ENCODE results near the gene MYO9B.
"Not testable (repeated sequence)": the region's sequence is repeated elsewhere in the genome, so short reads cannot be mapped to it uniquely, and the experiment has no call there.

Gene MYO9B

DNA sequence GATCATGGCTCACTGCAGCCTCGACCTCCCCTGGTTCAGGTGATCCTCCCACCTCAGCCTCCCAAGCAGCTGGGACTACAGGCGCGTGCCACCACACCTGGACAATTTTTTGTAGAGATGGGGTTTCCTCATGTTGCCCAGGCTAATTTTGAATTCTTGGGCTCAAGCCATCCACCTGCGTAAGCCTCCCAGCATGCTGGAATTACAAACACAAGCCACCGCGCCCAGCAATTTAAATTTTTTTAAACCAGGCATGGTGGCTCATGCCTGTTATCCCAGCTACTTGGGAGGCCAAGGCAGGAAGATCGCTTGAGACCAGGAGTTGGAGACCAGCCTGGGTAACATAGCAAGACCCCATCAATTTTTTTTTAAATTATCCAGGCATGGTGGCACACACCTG, 79.7 kb downstream of the MYO9B start:
- H3K9me3 ChIP-seq (ENCODE audit: control insufficient read depth in 5 of 5, low read length in 5 of 5), result no peaks in the 10 kb centered on the region
- H3K27ac ChIP-seq (ENCODE audit: low read depth, low read length), result no peak overlapping the region
- H3K36me3 ChIP-seq (ENCODE audit: control insufficient read depth in 5 of 5, insufficient read depth in 5 of 5, low read length in 5 of 5), result peaks cover 2 to 85% (median 67%) of the 10 kb centered on the region in 5 donors
- no peak overlapping the region for H3K4me3 ChIP-seq (ENCODE audit: low read depth in 1 of 5, low read length in 5 of 5)
- H3K4me1 ChIP-seq (ENCODE audit: control insufficient read depth in 5 of 5, insufficient read depth in 5 of 5, low read length in 5 of 5), result no peaks in the 10 kb centered on the region
- no peak overlapping the region for H3K9ac ChIP-seq (ENCODE audit: low read length in 5 of 5)
- no peaks in the 10 kb centered on the region for H3K27me3 ChIP-seq (ENCODE audit: control insufficient read depth in 5 of 5, insufficient read depth in 4 of 5, low read length in 5 of 5)

DNA sequence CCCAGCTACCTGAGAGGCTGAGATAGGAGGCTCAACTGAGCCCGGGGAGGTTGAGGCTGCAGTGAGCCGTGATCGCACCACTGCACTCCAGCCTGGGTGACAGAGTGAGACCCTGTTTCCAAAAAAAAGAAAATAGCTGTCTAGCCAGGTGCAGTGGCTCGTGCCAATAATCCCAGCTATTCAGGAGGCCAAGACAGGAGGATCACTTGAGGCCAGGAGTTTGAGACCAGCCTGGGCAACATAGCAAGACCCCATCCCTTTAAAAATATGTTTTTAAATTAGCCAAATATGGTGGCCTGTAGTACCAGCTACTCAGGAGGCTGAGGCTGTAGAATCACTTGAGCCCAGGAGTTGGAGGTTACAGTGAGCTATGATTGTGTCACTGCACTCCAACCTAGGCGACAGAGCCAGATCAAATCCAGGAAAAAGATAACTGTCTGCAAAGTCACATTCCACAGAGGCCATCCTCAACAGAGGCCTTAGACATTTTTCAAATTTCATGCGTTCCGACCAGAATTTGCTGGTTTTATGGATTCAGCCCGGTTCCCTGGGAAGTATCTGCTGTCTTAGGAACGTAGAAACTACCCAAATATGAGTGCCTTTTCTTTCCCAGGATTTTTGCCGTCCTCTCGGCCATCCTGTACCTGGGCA, 80.8 kb downstream of the MYO9B start:
- H3K4me1 ChIP-seq (ENCODE audit: control insufficient read depth in 5 of 5, insufficient read depth in 5 of 5, low read length in 5 of 5), result no peaks in the 10 kb centered on the region
- no peak overlapping the region for H3K4me3 ChIP-seq (ENCODE audit: low read depth in 1 of 5, low read length in 5 of 5)
- no peaks in the 10 kb centered on the region for H3K27me3 ChIP-seq (ENCODE audit: control insufficient read depth in 5 of 5, insufficient read depth in 4 of 5, low read length in 5 of 5)
- H3K9me3 ChIP-seq (ENCODE audit: control insufficient read depth in 5 of 5, low read length in 5 of 5), result no peaks in the 10 kb centered on the region
- H3K36me3 ChIP-seq (ENCODE audit: control insufficient read depth in 5 of 5, insufficient read depth in 5 of 5, low read length in 5 of 5), result peaks cover 2 to 87% (median 70%) of the 10 kb centered on the region in 5 donors
- H3K27ac ChIP-seq (ENCODE audit: low read depth, low read length), result no peak overlapping the region
- H3K9ac ChIP-seq (ENCODE audit: low read length in 5 of 5), result no peak overlapping the region

GRCh38 chr19:17156947-17157302, 81.3 kb downstream of the MYO9B start:
- H3K9ac ChIP-seq (ENCODE audit: low read length in 5 of 5), result no peak overlapping the region
- peaks cover 2 to 87% (median 70%) of the 10 kb centered on the region in 5 donors for H3K36me3 ChIP-seq (ENCODE audit: control insufficient read depth in 5 of 5, insufficient read depth in 5 of 5, low read length in 5 of 5)
- H3K4me3 ChIP-seq (ENCODE audit: low read depth in 1 of 5, low read length in 5 of 5), result no peak overlapping the region
- H3K27ac ChIP-seq (ENCODE audit: low read depth, low read length), result no peak overlapping the region
- H3K4me1 ChIP-seq (ENCODE audit: control insufficient read depth in 5 of 5, insufficient read depth in 5 of 5, low read length in 5 of 5), result no peaks in the 10 kb centered on the region
- no peaks in the 10 kb centered on the region for H3K9me3 ChIP-seq (ENCODE audit: control insufficient read depth in 5 of 5, low read length in 5 of 5)
- H3K27me3 ChIP-seq (ENCODE audit: control insufficient read depth in 5 of 5, insufficient read depth in 4 of 5, low read length in 5 of 5), result no peaks in the 10 kb centered on the region

DNA sequence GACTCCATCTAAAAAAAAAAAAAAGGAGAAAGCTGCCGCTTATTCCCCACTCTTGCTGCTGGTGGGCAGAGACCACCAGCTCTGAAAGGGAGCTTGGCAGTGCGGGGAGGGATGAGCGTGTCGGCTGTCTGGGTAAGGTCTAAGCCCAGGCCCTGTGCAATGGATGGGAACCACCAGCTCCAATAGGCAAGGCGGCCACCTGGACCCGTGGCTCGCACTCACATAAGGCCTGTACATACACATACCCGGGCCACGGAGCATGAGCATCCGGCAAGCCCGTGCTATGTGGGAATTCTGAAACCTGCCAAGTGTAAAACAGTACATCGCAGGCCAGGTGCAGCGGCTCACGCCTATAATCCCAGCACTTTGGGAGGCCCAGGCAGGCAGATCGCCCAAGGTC, 83.0 kb downstream of the MYO9B start:
- Histone ChIP-seq H3K4me1 (ENCODE audit: control insufficient read depth in 5 of 5, insufficient read depth in 5 of 5, low read length in 5 of 5) (no peaks in the 10 kb centered on the region), H3K4me3 (ENCODE audit: low read depth in 1 of 5, low read length in 5 of 5) (no peak overlapping the region), H3K27ac (ENCODE audit: low read depth, low read length) (no peak overlapping the region), H3K9me3 (ENCODE audit: control insufficient read depth in 5 of 5, low read length in 5 of 5) (no peaks in the 10 kb centered on the region), H3K9ac (ENCODE audit: low read length in 5 of 5) (no peak overlapping the region), H3K27me3 (ENCODE audit: control insufficient read depth in 5 of 5, insufficient read depth in 4 of 5, low read length in 5 of 5) (no peaks in the 10 kb centered on the region), H3K36me3 (ENCODE audit: control insufficient read depth in 5 of 5, insufficient read depth in 5 of 5, low read length in 5 of 5) (peaks cover 8 to 90% (median 78%) of the 10 kb centered on the region in 5 donors)

DNA sequence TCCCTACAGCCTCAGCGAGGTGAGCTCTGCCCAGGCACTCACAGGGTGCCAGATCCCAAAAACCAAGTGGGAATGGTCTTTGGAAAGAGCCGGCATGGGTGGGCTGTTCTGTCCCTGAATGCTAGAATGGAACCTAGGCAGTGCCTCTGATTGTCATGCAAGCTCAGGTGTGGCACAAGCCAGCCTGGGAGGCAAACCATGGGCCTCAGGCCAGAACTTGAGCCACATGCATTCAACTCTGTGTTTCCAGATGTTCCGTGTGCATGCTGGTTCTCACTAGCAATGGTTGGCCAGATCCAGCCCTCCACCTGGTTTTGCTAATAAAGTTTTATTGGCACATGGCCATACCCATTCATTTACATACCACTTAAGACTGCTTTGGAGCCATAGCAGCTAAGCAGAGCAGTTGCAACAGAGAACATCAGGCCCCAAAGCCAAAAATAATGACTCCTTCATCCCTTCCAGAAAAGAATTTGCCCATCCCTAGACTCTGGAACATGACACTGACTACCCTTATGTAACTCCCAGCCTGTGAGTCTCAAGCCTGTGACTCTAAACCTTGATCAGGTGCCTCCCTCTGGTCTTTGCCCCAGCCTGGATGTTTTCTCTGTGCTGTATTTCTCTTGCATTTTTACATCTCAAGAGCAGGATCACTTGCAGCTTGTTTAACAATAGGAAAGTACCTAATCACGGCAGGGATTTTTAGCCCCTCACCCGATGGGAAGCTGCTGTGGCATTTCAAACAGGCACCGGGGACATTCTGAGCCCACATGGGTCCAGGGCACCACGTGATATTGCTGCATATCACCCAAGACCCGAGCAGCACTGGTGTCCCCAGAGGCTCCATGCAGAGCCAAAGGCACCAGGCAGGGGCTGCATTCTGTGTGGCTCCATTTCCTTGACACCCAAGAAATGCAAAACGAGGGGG, 84.2 kb downstream of the MYO9B start:
- no peak overlapping the region for H3K27ac ChIP-seq (ENCODE audit: low read depth, low read length)
- peaks cover 9 to 90% (median 76%) of the 10 kb centered on the region in 5 donors for H3K36me3 ChIP-seq (ENCODE audit: control insufficient read depth in 5 of 5, insufficient read depth in 5 of 5, low read length in 5 of 5)
- H3K9me3 ChIP-seq (ENCODE audit: control insufficient read depth in 5 of 5, low read length in 5 of 5), result no peaks in the 10 kb centered on the region
- no peaks in the 10 kb centered on the region for H3K27me3 ChIP-seq (ENCODE audit: control insufficient read depth in 5 of 5, insufficient read depth in 4 of 5, low read length in 5 of 5)
- no peak overlapping the region for H3K9ac ChIP-seq (ENCODE audit: low read length in 5 of 5)
- H3K4me1 ChIP-seq (ENCODE audit: control insufficient read depth in 5 of 5, insufficient read depth in 5 of 5, low read length in 5 of 5), result no peaks in the 10 kb centered on the region
- H3K4me3 ChIP-seq (ENCODE audit: low read depth in 1 of 5, low read length in 5 of 5), result no peak overlapping the region

GRCh38 chr19:17160908-17161307, 85.3 kb downstream of the MYO9B start:
- H3K27ac ChIP-seq (ENCODE audit: low read depth, low read length), result no peak overlapping the region
- H3K9ac ChIP-seq (ENCODE audit: low read length in 5 of 5), result no peak overlapping the region
- H3K27me3 ChIP-seq (ENCODE audit: control insufficient read depth in 5 of 5, insufficient read depth in 4 of 5, low read length in 5 of 5), result no peaks in the 10 kb centered on the region
- no peaks in the 10 kb centered on the region for H3K9me3 ChIP-seq (ENCODE audit: control insufficient read depth in 5 of 5, low read length in 5 of 5)
- peaks cover 9 to 90% (median 76%) of the 10 kb centered on the region in 5 donors for H3K36me3 ChIP-seq (ENCODE audit: control insufficient read depth in 5 of 5, insufficient read depth in 5 of 5, low read length in 5 of 5)
- no peak overlapping the region for H3K4me3 ChIP-seq (ENCODE audit: low read depth in 1 of 5, low read length in 5 of 5)
- no peaks in the 10 kb centered on the region for H3K4me1 ChIP-seq (ENCODE audit: control insufficient read depth in 5 of 5, insufficient read depth in 5 of 5, low read length in 5 of 5)

- H3K4me1 ChIP-seq (ENCODE audit: control insufficient read depth in 5 of 5, insufficient read depth in 5 of 5, low read length in 5 of 5); H3K9ac ChIP-seq (ENCODE audit: low read length in 5 of 5); H3K4me3 ChIP-seq (ENCODE audit: low read depth in 1 of 5, low read length in 5 of 5); H3K27me3 ChIP-seq (ENCODE audit: control insufficient read depth in 5 of 5, insufficient read depth in 4 of 5, low read length in 5 of 5); H3K9me3 ChIP-seq (ENCODE audit: control insufficient read depth in 5 of 5, low read length in 5 of 5); H3K27ac ChIP-seq (ENCODE audit: low read depth, low read length): not testable (repeated sequence)
- H3K36me3 ChIP-seq (ENCODE audit: control insufficient read depth in 5 of 5, insufficient read depth in 5 of 5, low read length in 5 of 5), result peaks cover 14 to 88% (median 66%) of the 10 kb centered on the region in 5 donors
Measured at GRCh38 chr19:17162131-17162530, 86.6 kb downstream of the MYO9B start.

GRCh38 chr19:17162580-17162979, 87.0 kb downstream of the MYO9B start:
- H3K9ac ChIP-seq (ENCODE audit: low read length in 5 of 5), result no peak overlapping the region
- peaks cover 14 to 88% (median 63%) of the 10 kb centered on the region in 5 donors for H3K36me3 ChIP-seq (ENCODE audit: control insufficient read depth in 5 of 5, insufficient read depth in 5 of 5, low read length in 5 of 5)
- H3K27me3 ChIP-seq (ENCODE audit: control insufficient read depth in 5 of 5, insufficient read depth in 4 of 5, low read length in 5 of 5), result no peaks in the 10 kb centered on the region
- H3K9me3 ChIP-seq (ENCODE audit: control insufficient read depth in 5 of 5, low read length in 5 of 5), result no peaks in the 10 kb centered on the region
- H3K4me3 ChIP-seq (ENCODE audit: low read depth in 1 of 5, low read length in 5 of 5), result no peak overlapping the region
- H3K27ac ChIP-seq (ENCODE audit: low read depth, low read length), result no peak overlapping the region
- no peaks in the 10 kb centered on the region for H3K4me1 ChIP-seq (ENCODE audit: control insufficient read depth in 5 of 5, insufficient read depth in 5 of 5, low read length in 5 of 5)

- H3K4me1 ChIP-seq (ENCODE audit: control insufficient read depth in 5 of 5, insufficient read depth in 5 of 5, low read length in 5 of 5), result no peaks in the 10 kb centered on the region
- H3K4me3 ChIP-seq (ENCODE audit: low read depth in 1 of 5, low read length in 5 of 5), result no peak overlapping the region
- H3K27ac ChIP-seq (ENCODE audit: low read depth, low read length), result no peak overlapping the region
- no peak overlapping the region for H3K9ac ChIP-seq (ENCODE audit: low read length in 5 of 5)
- peaks cover 14 to 92% (median 69%) of the 10 kb centered on the region in 5 donors for H3K36me3 ChIP-seq (ENCODE audit: control insufficient read depth in 5 of 5, insufficient read depth in 5 of 5, low read length in 5 of 5)
- H3K9me3 ChIP-seq (ENCODE audit: control insufficient read depth in 5 of 5, low read length in 5 of 5), result no peaks in the 10 kb centered on the region
- no peaks in the 10 kb centered on the region for H3K27me3 ChIP-seq (ENCODE audit: control insufficient read depth in 5 of 5, insufficient read depth in 4 of 5, low read length in 5 of 5)
Measured at GRCh38 chr19:17163652-17164051, 88.1 kb downstream of the MYO9B start.

DNA sequence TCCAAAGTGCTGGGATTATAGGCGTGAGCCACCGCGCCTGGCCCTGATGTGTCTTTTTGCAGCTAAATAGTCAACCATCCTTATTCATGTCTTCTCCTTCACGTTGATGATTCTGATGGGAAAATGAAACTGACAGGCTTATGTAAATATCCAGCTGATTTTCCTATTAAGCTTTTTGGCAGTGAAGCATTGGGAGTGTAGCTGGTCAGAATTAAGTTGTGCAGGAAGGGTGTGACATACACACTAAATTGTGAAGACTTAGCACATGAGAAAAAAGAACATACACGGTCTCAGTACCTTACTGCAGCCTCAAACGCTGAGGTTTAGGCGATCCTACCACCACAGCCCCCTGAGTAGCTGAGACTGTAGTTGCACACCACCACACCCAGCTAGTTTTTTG, 89.1 kb downstream of the MYO9B start:
- no peak overlapping the region for H3K4me3 ChIP-seq (ENCODE audit: low read depth in 1 of 5, low read length in 5 of 5)
- H3K27me3 ChIP-seq (ENCODE audit: control insufficient read depth in 5 of 5, insufficient read depth in 4 of 5, low read length in 5 of 5), result no peaks in the 10 kb centered on the region
- H3K4me1 ChIP-seq (ENCODE audit: control insufficient read depth in 5 of 5, insufficient read depth in 5 of 5, low read length in 5 of 5), result no peaks in the 10 kb centered on the region
- H3K9ac ChIP-seq (ENCODE audit: low read length in 5 of 5), result no peak overlapping the region
- H3K9me3 ChIP-seq (ENCODE audit: control insufficient read depth in 5 of 5, low read length in 5 of 5), result no peaks in the 10 kb centered on the region
- peaks cover 14 to 93% (median 70%) of the 10 kb centered on the region in 5 donors for H3K36me3 ChIP-seq (ENCODE audit: control insufficient read depth in 5 of 5, insufficient read depth in 5 of 5, low read length in 5 of 5)
- H3K27ac ChIP-seq (ENCODE audit: low read depth, low read length), result no peak overlapping the region

Measured in subcutaneous abdominal adipose tissue (tissue), 5 donors.